ENCODE results near the gene ABHD15.

- TF ChIP-seq CTCF (IDR thresholded peaks at IDR 0.05) (no peak), POLR2A (IDR thresholded peaks at IDR 0.05) (no peak)
Measured at GRCh38 chr17:29588562-29589411, 21.9 kb upstream of the ABHD15 start.
